Gastrocnemius medialis (tissue), 4 donors: ENCODE results near the gene ARID1B. TPM values are rescaled to one million over a fixed set of nuclear protein-coding genes. Genes with fewer than 3 reads are reported as not detected.

ENCODE experiments used
- ATAC-seq, 2 donors: fragments of 150-250 bp; one replicate each; pipeline ENCODE4 v1.9.1; 2016
- DNase-seq, 2 donors: peaks; one replicate each; pipeline ENCODE4 v3.0.0-alpha.2; 2019
- H3K27ac ChIP-seq, 4 donors: fragments of 200-600 bp; sonication (generic); 1 replicate in 1 of 4; 2 replicates in 3 of 4; pipeline ENCODE4 v1.5.1; 2016 to 2018; ENCODE audit warnings: mild to moderate bottlenecking in 2 of 4, moderate library complexity in 1 of 4
- H3K27me3 ChIP-seq, 3 donors: fragments of 200-600 bp; sonication (generic) in 2 of 3; 1 replicate in 1 of 3; 2 replicates in 2 of 3; pipeline versions ENCODE4 v1.5.1 to v1.6.0; 2016 to 2019; ENCODE audit warnings: mild to moderate bottlenecking in 1 of 3, moderate library complexity in 1 of 3
- H3K36me3 ChIP-seq, 2 donors: fragments of 200-600 bp; sonication (generic) in 1 of 2; one replicate each; pipeline ENCODE4 v1.5.1; 2017 to 2018
- H3K4me1 ChIP-seq, 2 donors: fragments of 200-600 bp; sonication (generic) in 1 of 2; one replicate each; pipeline ENCODE4 v1.5.1; 2016 to 2017; ENCODE audit warnings: mild to moderate bottlenecking in 2 of 2
- H3K4me3 ChIP-seq, 4 donors: fragments of 200-600 bp; sonication (generic) in 3 of 4; 1 replicate in 1 of 4; 2 replicates in 3 of 4; pipeline ENCODE4 v1.5.1; 2016 to 2019; ENCODE audit warnings: mild to moderate bottlenecking in 2 of 4
- H3K9me3 ChIP-seq, 3 donors: fragments of 200-600 bp; sonication (generic) in 2 of 3; 1 replicate in 1 of 3; 2 replicates in 2 of 3; pipeline ENCODE4 v1.5.1; 2016 to 2019
- CTCF ChIP-seq, 5 experiments: fragments of 450-650 bp in 3 of 5; fragments of 200-600 bp in 2 of 5; sonication (generic) in 2 of 5; IDR thresholded peaks in 4 of 5; conservative IDR thresholded peaks in 1 of 5; 1 replicate in 4 of 5; 2 replicates in 1 of 5; pipeline ENCODE4 v1.5.1; 2016 to 2019; ENCODE audit warnings: antibody characterized with exemption in 5 of 5, mild to moderate bottlenecking in 3 of 5, moderate library complexity in 3 of 5
- POLR2A ChIP-seq, 2 donors: fragments of 450-650 bp; IDR thresholded peaks; one replicate each; pipeline ENCODE4 v1.6.1; 2017; ENCODE audit warnings: antibody characterized with exemption in 2 of 2, mild to moderate bottlenecking in 2 of 2, moderate library complexity in 2 of 2
- in situ Hi-C, 4 donors: fragments of 200-750 bp; cut with MboI; loops; one replicate each; pipeline versions ENCODE4 v1.15.0 to v1.8.0; 2017; ENCODE audit warnings: low sequenced_read_pairs in 4 of 4
- intact Hi-C: fragments of 100-400 bp; cut with DNase I; formaldehyde crosslinking; loops from one replicate; pipeline ENCODE4 v1.15.1; 2023; ENCODE audit warnings: low total_unique reads
- total RNA-seq, 4 donors: library from RNA; depleted of rRNA; stranded (reverse); fragments of >200 nt; gene quantifications; one replicate each; pipeline versions ENCODE4 v1.1.0 to v1.2.3, GENCODE V29; 2016

Gene ARID1B
- total RNA-seq, 4 donors from 2014 or later, result 54.9 to 75.3 (median 62.0) TPM

GRCh38 chr6:156803353-156803752, 26.2 kb downstream of the ARID1B start:
- ATAC-seq (no peak), DNase-seq (no peak)
- Histone ChIP-seq H3K27me3 (no peaks in the 10 kb centered on the region), H3K4me1 (peaks cover 27 to 46% of the 10 kb centered on the region in 2 donors), H3K9me3 (no peaks in the 10 kb centered on the region), H3K36me3 (no peaks in the 10 kb centered on the region), H3K27ac (no peak overlapping the region), H3K4me3 (no peak overlapping the region)
- in situ Hi-C loops, result no loop called here
- no peak for TF ChIP-seq CTCF (IDR thresholded peaks at IDR 0.05 in 4 of 5, conservative IDR thresholded peaks at IDR 0.05 in 1 of 5)
- no peak for TF ChIP-seq POLR2A (IDR thresholded peaks at IDR 0.05)
- intact Hi-C loops, result no loop called here

- Histone ChIP-seq H3K27ac (no peak overlapping the region), H3K27me3 (no peaks in the 10 kb centered on the region), H3K9me3 (no peaks in the 10 kb centered on the region), H3K4me3 (no peak overlapping the region), H3K36me3 (no peaks in the 10 kb centered on the region), H3K4me1 (peaks cover 37 to 49% of the 10 kb centered on the region in 2 donors)
- TF ChIP-seq CTCF (IDR thresholded peaks at IDR 0.05 in 4 of 5, conservative IDR thresholded peaks at IDR 0.05 in 1 of 5), result no peak
- no peak for TF ChIP-seq POLR2A (IDR thresholded peaks at IDR 0.05)
- no peak for DNase-seq
- intact Hi-C loops, result no loop called here
- in situ Hi-C loops, result no loop called here
- ATAC-seq, result no peak
Observed at GRCh38 chr6:156804402-156804801, 27.2 kb downstream of the ARID1B start.

- Histone ChIP-seq H3K36me3 (no peaks in the 10 kb centered on the region), H3K4me1 (peaks cover 51 to 53% of the 10 kb centered on the region in 2 donors), H3K27me3 (no peaks in the 10 kb centered on the region), H3K9me3 (no peaks in the 10 kb centered on the region), H3K4me3 (no peak overlapping the region), H3K27ac (peak overlapping the region in 1 of 4 donors; percentile 84)
- DNase-seq, result no peak
- no peak for ATAC-seq
- intact Hi-C loops, result loop anchor here (2.0 kb wide), 1 partner anchor 15 kb away; no protein-coding TSS in a partner anchor
- no peak for TF ChIP-seq POLR2A (IDR thresholded peaks at IDR 0.05)
- no peak for TF ChIP-seq CTCF (IDR thresholded peaks at IDR 0.05 in 4 of 5, conservative IDR thresholded peaks at IDR 0.05 in 1 of 5)
- in situ Hi-C loops, result no loop called here
Observed at GRCh38 chr6:156806155-156806554, 29.0 kb downstream of the ARID1B start.

- intact Hi-C loops (loop anchor here (2.0 kb wide), 1 partner anchor 16 kb away; no protein-coding TSS in a partner anchor), in situ Hi-C loops (no loop called here)
- no peaks in the 10 kb centered on the region for H3K9me3 ChIP-seq
- no peaks in the 10 kb centered on the region for H3K36me3 ChIP-seq
- peaks cover 52 to 53% of the 10 kb centered on the region in 2 donors for H3K4me1 ChIP-seq
- peak overlapping the region; percentile 55 to 84 (median 70) for H3K27ac ChIP-seq
- DNase-seq (no peak), ATAC-seq (no peak)
- no peaks in the 10 kb centered on the region for H3K27me3 ChIP-seq
- H3K4me3 ChIP-seq, result no peak overlapping the region
- no peak for TF ChIP-seq POLR2A (IDR thresholded peaks at IDR 0.05)
- no peak for TF ChIP-seq CTCF (IDR thresholded peaks at IDR 0.05 in 4 of 5, conservative IDR thresholded peaks at IDR 0.05 in 1 of 5)
Observed at GRCh38 chr6:156807028-156807427, 29.9 kb downstream of the ARID1B start.

- ATAC-seq (peak; percentile 26 to 67), DNase-seq (no peak)
- peak overlapping the region in 2 of 4 donors; percentile 1 to 3 for H3K4me3 ChIP-seq
- TF ChIP-seq POLR2A (IDR thresholded peaks at IDR 0.05), result no peak
- no peak for TF ChIP-seq CTCF (IDR thresholded peaks at IDR 0.05 in 4 of 5, conservative IDR thresholded peaks at IDR 0.05 in 1 of 5)
- intact Hi-C loops, result loop anchor here (2.0 kb wide), 1 partner anchor 17 kb away; no protein-coding TSS in a partner anchor
- H3K9me3 ChIP-seq, result no peaks in the 10 kb centered on the region
- H3K27ac ChIP-seq, result peak overlapping the region; percentile 55 to 84 (median 70)
- peaks cover 46 to 49% of the 10 kb centered on the region in 2 donors for H3K4me1 ChIP-seq
- in situ Hi-C loops, result no loop called here
- no peaks in the 10 kb centered on the region for H3K36me3 ChIP-seq
- no peaks in the 10 kb centered on the region for H3K27me3 ChIP-seq
Observed at GRCh38 chr6:156807795-156808194, 30.6 kb downstream of the ARID1B start.
